Measurements from ENCODE around the gene CLIC6.

CLIC6 gene

DNA sequence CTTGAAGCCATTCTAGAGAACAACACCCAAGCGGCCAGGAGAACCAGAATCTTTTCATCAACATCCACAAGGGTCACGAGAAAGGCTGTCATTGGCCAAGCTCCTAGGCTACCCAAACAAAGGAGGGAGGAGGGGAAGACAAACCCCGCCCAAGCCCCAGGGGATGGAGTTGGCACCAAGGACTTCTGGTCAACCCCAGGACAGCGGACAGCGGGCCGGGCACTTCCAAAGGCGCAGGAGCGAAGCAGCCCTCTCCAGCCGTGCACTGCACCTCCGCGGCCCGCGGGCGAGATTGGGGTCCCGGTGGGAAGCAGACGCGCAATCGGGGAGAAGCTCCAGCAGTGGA is at the start of gene CLIC6:
Gene CLIC6, plus strand, starts transcription at position 192 of the 346 bp plus-strand sequence. CDS start 395 bp downstream, outside the sequence.
- DNase-seq, result no peak

DNA sequence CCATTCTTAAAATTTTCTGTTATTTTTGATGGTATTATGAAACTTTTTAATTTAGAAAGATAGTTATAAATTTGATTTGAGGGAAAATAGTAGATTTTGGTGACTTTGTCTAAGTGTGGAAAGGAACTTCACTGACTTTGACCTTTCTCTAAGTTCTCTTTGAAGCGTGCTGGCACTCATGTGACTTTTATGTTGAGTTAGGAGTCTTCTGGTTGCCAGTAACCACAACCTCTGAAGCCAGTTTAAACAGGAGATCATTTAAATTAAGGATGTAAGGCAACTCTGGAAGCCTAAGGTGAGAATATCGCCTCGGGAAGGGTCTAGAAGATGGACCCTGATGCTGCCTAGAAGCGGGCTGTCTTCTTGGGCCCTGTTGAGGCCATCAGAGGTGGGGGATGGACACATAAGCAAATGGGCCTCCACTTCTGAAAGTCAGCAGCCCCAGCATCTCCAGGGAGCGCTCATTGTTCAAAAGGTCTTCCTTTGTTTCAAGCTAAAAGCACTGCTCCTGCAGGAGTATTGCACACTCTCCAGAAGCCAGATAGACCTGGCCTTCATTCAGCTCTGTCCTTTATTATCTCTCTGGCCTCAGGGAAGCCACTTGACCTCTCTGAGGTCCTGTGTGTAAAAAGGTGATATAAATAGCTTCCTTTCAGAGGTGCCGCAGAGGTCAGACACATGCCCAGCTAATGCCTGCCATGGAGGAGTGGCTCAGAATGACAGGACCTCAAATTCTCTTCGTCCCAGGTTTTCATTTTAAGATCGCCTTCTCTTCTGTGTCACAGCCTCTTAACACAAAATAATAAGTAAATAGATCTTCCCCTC is 48.7 kb upstream of the CLIC6 start:
- DNase-seq, result no peak

DNA sequence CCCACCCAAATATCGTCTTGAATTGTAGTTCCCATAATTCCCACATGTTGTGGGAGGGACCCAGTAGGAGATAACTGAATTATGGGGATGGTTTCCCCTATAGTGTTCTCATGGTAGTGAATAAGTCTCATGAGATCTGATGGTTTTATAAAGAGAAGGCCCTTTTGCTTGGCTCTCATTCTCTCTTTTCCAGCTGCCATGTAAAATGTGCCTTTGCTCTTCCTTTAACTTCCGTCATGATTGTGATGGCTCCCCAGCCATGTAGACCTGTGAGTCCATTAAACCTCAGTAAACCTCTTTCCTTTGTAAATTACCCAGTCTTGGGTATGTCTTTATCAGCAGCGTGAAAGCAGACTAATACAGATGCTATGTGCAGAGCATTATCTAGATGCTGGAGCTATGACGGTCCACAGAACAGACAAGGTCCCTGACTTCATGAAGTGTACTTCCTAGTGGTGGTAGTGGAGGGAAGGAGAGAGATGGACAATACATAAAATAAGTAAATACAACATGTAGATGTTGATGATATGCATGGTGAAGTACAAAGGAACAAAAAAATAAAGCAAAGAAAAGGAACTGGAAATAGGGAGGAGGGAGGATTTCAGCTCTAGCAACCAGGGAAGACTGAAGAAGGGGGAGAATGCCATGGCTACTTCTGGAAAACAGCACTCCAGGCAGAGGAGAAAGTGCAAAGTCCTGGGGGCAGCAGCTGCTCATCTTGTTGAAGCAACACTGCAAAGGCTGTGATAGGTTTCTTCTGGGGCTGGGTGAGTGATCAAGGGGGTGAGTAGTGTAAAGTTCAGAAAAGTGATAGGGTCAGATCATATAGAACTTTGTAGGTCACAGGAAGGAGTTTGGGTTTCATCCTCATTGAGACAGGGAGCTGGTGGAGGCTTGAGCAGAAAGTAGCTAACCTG is 47.1 kb upstream of the CLIC6 start:
- no peak for DNase-seq

DNA sequence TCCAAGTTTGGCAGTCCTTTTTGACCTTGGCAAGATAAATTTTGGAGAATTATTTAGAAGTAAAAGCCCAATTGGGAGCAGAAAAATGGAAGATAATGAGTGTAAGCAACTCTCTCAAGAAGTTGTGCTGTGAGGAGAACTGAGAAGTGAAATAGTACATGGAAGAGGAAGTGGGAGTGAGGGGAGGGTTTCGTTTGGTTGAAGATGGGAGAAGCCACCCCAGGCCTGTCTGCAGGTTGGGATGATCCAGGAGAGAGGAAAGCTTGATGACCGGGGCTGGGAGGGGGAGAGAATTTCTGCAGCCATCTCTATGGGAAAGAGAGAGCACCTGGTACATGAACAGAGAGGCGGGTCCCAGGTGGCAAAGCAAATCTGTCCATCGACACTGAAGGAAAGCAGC is 45.3 kb upstream of the CLIC6 start:
- DNase-seq, result no peak

GRCh38 chr21:34625030-34625593 is 43.7 kb upstream of the CLIC6 start:
- DNase-seq, result no peak

- no peak for DNase-seq
Observed at GRCh38 chr21:34626131-34626530, 42.7 kb upstream of the CLIC6 start.

DNA sequence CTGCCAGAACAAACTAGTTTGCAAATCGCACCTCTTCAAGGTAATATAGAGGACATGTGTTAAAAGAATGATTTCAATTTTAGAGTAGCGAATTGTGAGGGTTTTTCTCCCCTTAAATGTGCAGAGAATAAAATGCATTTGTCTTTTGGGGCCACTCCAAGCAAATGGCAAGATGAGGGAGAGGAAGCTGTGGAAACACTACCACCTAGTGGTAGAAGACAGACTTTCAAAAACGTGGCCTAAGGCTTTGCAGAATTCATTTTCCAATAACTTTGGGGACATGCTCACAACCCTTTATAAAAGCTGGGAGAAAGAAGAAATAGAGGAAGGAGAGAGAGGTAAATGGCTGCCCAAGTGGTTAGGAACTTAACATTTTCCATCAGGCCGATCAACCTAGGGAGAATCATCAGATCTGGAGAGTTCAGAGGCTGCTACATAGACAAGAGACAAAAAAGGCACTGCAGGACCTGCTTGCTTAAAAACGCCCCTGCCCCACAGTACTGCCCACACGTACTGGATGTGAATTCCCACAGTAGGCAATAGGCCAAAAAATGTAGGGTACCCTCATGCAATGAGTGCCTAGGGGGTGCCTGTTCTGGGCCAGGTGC is 38.2 kb upstream of the CLIC6 start:
- DNase-seq, result peak; percentile 82

GRCh38 chr21:34632498-34632897 is 36.3 kb upstream of the CLIC6 start:
- no peak for DNase-seq

- DNase-seq, result peak; percentile 26
Observed at GRCh38 chr21:34635307-34635706, 33.5 kb upstream of the CLIC6 start.

DNA sequence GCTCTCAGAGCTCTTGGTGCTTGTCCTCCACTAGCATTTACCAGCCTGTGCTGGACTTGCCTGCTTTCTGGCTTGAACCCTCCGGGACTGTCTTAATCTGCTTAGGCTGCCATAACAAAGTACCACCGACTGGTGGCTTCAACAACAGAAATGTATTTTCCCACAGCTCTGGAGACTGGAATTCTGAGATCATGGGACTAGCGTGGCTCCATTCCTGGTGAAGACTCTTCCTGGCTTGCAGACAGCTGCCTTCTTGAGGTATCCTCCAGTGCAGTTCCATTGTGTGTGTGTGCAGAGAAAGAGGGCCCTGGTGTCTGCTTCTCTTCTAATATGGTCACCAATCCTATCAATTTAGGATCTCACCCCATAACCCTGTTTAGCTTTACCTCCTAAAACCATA is 31.8 kb upstream of the CLIC6 start:
- no peak for DNase-seq

DNA sequence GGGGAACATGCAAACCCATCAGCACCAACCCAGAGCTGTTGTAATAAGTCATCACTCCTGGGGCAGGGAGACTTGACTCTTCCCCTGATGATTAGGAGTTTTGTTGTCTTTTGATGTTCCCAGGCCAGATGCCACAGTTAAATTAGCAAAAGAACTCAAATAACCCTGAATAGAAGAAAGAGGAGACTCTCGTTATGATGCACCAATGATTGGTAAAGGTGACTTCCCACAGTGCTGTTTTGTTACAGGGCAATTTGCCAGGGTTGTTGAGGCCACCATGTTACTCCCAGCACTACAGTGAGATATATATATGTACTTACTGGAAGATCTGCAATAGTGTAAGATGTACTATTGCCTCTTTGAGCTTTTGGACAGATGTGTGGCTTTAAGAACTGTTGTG is 29.5 kb upstream of the CLIC6 start:
- no peak for DNase-seq

- peak; percentile 94 for DNase-seq
Observed at GRCh38 chr21:34639882-34640788, 28.7 kb upstream of the CLIC6 start.

DNA sequence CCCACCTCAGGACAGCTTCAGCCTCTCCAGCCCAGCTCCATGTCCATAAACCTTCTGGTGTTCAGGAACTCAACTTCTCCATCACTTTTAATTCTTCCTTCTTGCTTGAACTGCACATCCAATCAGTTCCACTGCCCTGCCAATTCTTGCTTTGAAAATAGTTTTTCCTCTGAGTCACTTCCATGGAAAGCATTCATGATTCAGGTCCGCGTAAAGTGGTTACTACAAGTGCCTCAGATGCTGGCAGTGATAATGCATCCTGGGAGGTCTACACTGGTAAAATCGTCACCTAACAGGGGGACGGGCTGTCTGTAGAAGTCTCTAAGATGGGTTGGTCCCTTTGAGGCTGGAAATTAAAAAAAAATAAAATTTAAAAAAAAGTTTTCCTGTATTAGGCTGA is 27.9 kb upstream of the CLIC6 start:
- no peak for DNase-seq

DNA sequence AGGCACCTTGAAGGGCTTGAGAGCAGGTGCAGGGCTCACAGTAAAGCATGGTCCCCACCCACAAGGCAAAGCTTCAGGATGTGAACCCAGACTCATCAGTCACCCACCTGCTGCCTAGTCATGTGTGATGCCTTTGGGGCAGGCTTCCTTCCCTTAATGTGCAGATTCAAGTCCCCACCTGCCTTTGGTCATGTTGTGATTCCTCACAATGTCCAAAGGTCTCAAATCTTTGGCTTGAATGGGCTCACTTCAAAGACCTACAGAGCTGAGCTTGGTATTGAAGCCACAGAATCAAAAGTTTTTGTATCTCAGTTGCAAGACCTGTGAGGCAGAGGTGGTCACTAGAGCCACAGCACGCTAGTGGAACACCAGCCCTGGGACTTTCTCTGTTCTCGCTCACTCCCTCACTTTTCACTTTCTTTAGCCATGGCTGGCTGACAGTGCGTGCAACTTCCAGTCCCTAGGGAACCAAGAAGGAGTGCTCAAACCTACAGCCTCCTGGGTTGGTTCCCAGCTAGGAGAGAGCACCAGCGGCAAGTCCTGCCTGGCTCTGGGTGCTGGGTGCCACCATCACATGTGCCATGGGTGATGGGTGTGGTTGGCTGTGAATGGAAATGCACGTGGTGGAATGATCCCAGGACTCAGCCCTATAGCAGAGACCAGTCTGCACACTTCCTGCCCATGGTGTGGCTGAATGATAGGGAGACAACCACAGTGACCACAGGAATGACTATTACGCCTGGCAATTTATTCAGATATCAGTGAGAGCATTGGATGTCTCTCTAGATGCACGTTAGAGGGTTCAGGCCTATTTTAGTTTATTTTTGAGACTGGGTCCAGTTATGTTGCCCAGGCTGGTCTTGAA is 26.4 kb upstream of the CLIC6 start:
- DNase-seq, result peak; percentile 74

- no peak for DNase-seq
Observed at GRCh38 chr21:34644825-34645224, 24.0 kb upstream of the CLIC6 start.

- no peak for DNase-seq
Observed at GRCh38 chr21:34647555-34647954, 21.2 kb upstream of the CLIC6 start.

- no peak for DNase-seq
Observed at GRCh38 chr21:34648739-34649297, 20.0 kb upstream of the CLIC6 start.

- DNase-seq, result peak; percentile 31
Observed at GRCh38 chr21:34649400-34649799, 19.4 kb upstream of the CLIC6 start.

DNA sequence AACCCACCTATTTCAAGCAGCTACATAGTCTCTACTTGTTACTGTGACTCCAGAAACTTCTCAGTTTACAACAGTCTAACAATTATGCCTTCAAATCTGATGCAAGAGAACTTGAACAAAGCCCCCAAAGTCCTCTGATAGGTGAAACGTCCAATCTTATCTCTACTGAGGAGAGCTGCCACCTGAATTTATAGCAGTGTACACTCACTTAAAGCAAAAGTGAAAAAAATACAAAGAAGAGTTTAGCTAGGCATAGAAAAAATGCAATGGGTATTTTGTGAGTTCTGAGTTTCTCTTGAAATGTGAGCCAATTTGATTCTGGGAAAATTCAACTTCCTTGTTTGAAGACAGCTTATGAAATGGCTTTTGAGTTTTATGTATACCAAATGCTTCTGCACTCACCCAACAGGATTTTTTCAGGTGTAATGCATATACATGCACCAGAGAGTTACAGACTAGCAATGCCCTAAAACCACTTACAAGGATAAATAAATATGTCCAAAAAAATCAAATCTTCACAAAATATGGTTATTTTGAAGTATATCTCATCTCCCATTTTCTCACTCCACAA is 17.8 kb upstream of the CLIC6 start:
- peak; percentile 44 for DNase-seq

DNA sequence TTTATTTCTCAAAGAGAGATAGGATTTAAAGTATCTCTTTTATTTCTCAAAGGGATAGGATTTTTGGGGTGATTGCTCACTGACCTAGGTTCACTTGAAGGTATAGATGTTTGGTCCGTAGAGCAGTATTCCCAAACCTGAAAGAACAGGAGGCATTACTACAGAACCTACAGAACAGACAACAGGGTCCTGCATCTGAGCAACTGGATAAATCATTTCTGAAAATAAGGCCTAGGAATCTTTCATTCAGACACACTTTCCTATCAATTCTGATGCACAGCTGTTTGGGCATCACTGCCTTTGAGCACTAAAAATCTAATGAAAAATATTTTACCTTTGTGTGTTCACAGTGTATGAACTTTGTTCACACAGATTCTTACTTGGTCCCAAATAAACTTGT is 17.2 kb upstream of the CLIC6 start:
- no peak for DNase-seq
